Spinal cord (tissue), 10 donors: ENCODE results near the gene NPAS2. TPM values are rescaled to one million over a fixed set of nuclear protein-coding genes. Genes with fewer than 3 reads are reported as not detected.

Source experiments
- DNase-seq, 6 donors: peaks; one replicate each; pipeline versions ENCODE4 v3.0.0 to v3.0.0-alpha.2; 2013 to 2015; ENCODE audit warnings: low spot score in 6 of 6, low read depth in 4 of 6
- H3K27ac ChIP-seq: one replicate; pipeline ENCODE4 v1.5.1; 2013; ENCODE audit warnings: low read depth, low read length, control low read depth
- H3K27me3 ChIP-seq: one replicate; pipeline ENCODE4 v1.6.1; 2013; ENCODE audit warnings: low read length; ENCODE audit not compliant: control insufficient read depth, insufficient read depth
- H3K36me3 ChIP-seq: one replicate; pipeline ENCODE4 v1.6.1; 2013; ENCODE audit warnings: low read length; ENCODE audit not compliant: control insufficient read depth, insufficient read depth
- H3K4me1 ChIP-seq: one replicate; pipeline ENCODE4 v1.6.1; 2013; ENCODE audit warnings: low read length; ENCODE audit not compliant: control insufficient read depth, insufficient read depth
- H3K4me3 ChIP-seq: one replicate; pipeline ENCODE4 v1.5.1; 2013; ENCODE audit warnings: low read depth, low read length, control low read depth
- H3K9me3 ChIP-seq: one replicate; pipeline ENCODE4 v1.6.1; 2013; ENCODE audit warnings: low read length; ENCODE audit not compliant: control insufficient read depth, insufficient read depth
- WGBS: methylation state at CpG from one replicate; pipeline ENCODE4 v1.1.5; 2013; ENCODE audit warnings: missing lambda C conversion rate; ENCODE audit not compliant: insufficient coverage; 5-methylcytosine and 5-hydroxymethylcytosine counted together
- polyA plus RNA-seq, 2 donors: library from polyadenylated mRNA; unstranded; fragments of 120-200 nt; gene quantifications; one replicate each; pipeline ENCODE4 v1.2.1, GENCODE V29; 2013; ENCODE audit not compliant: insufficient read length in 2 of 2
- total RNA-seq, 2 donors: library from RNA; depleted of rRNA in 1 of 2; stranded (reverse); fragments of 120-200 nt in 1 of 2; fragments of >200 nt in 1 of 2; gene quantifications; one replicate each; pipeline versions ENCODE4 v1.2.3 to v1.2.4, GENCODE V29; 2013 to 2014
- donor health status: healthy.

The NPAS2 gene
- total and polyA plus RNA-seq, 4 donors, result 6.4 to 24.6 (median 14.6) TPM

DNA sequence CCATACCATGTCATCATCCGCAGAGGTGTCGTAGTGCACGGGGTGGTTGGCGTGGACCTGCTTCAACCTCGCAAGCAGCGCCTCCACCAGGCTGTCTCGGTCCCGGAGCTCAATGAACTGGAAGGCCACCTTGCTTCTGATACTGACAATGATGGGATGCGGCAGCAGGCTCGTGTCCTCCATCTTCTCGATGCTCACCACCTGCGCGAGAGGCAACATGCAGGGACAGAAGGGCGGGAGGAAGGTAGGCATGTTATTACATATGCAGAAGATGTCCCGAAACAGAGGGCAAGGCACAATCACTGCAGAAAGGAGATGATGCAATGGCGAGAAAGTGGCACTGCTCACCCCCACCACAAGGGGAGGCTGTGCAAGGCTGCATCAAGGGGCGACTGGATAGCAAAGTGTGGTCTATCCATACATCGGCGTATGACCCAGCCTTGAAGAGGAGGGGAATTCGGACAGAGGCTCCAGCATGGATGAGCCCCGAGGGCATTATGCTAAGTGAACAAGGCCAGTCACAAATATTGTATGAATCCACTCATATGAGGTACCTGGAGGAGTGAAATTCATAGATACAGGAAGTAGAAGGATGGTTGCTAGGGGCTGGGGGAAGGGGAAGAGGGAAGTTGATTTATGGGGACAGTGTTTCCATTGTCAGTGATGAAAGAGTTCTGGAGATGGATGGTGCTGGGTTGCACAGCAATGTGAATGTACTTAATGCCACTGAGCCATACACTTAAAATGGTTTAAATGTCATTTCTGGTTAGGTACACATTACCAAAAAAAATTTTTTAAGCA, 218.7 kb downstream of the NPAS2 start:
- Histone ChIP-seq H3K27me3 (no peaks in the 10 kb centered on the region), H3K27ac (no peak overlapping the region), H3K4me1 (no peaks in the 10 kb centered on the region), H3K9me3 (no peaks in the 10 kb centered on the region), H3K4me3 (no peak overlapping the region), H3K36me3 (peaks cover 35% of the 10 kb centered on the region)
- DNase-seq, result no peak
- WGBS, result 94% methylated on average over 20 of the region's 21 CpGs

DNA sequence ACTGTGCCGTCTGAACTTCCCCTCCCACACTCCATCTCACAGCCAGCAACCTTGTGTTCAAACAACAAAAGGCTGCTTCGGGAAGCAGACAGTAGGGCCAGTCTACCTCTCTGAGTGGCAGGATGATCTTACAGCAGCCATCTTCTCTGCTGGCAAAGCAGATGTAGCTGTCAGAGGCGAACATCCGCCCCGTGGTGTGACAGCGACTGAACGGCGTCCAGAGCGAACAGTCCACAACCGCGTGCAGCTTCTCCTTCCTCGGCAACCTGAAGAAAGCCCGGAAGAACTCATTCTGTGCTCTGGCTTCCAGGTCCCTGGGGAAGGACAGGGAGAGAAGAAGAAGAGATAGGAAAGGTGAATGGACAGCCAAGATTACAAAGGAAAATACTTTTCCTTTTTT, 220.1 kb downstream of the NPAS2 start:
- no peaks in the 10 kb centered on the region for H3K9me3 ChIP-seq
- H3K4me3 ChIP-seq, result no peak overlapping the region
- H3K27me3 ChIP-seq, result no peaks in the 10 kb centered on the region
- H3K4me1 ChIP-seq, result no peaks in the 10 kb centered on the region
- peaks cover 28% of the 10 kb centered on the region for H3K36me3 ChIP-seq
- no peak for DNase-seq
- 78% methylated on average over 12 of the region's 13 CpGs for WGBS
- H3K27ac ChIP-seq, result no peak overlapping the region

- Histone ChIP-seq H3K27ac (no peak overlapping the region), H3K27me3 (no peaks in the 10 kb centered on the region), H3K36me3 (peaks cover 24% of the 10 kb centered on the region), H3K9me3 (no peaks in the 10 kb centered on the region), H3K4me1 (no peaks in the 10 kb centered on the region), H3K4me3 (no peak overlapping the region)
- WGBS, result 97% methylated on average over 3 of the region's 6 CpGs
- no peak for DNase-seq
These were observed 220.8 kb downstream of the NPAS2 start for GRCh38 chr2:101040761-101041160.

DNA sequence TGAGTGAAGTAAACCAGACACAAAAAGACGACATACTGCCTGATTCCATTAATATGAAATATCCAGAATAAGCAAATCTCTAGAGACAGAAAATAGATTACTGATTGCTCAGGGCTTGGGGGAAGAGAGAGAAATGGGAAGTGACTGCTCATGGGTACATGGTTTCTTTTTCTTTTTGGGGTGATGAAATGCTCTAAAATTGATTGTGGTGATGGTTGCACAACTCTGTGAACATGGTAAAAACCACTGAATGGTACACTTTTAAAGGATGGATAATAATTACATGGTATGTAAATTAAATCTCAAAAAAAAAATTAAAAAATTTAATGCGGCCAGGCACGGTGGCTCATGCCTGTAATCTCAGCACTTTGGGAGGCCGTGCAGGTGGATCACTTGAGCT, 221.5 kb downstream of the NPAS2 start:
- 92% methylated on average over 3 of the region's 4 CpGs for WGBS
- Histone ChIP-seq H3K4me1 (peaks cover 2% of the 10 kb centered on the region), H3K27ac (no peak overlapping the region), H3K4me3 (no peak overlapping the region), H3K27me3 (no peaks in the 10 kb centered on the region), H3K36me3 (peaks cover 21% of the 10 kb centered on the region), H3K9me3 (no peaks in the 10 kb centered on the region)
- DNase-seq, result no peak

GRCh38 chr2:101045330-101045729, 225.4 kb downstream of the NPAS2 start:
- Histone ChIP-seq H3K4me3 (no peak overlapping the region), H3K36me3 (peaks cover 2% of the 10 kb centered on the region), H3K4me1 (peaks cover 9% of the 10 kb centered on the region), H3K27me3 (no peaks in the 10 kb centered on the region), H3K9me3 (no peaks in the 10 kb centered on the region), H3K27ac (no peak overlapping the region)
- WGBS, result 94% methylated on average over 8 of the region's 10 CpGs
- no peak for DNase-seq

Other genes starting within 250 kb of the NPAS2 start
- gene RPL31, start 182.2 kb downstream of the NPAS2 start, total RNA-seq, result 1,000 to 10,000 TPM in 1 of 2 donors, 100 to 1,000 TPM in 1; 690 to 2,674 TPM
- 1,000 to 10,000 TPM; 1,682 to 1,768 TPM for gene RPL31, start 182.2 kb downstream of the NPAS2 start, polyA plus RNA-seq